ENCODE results near the gene ESCO1. TPM values are rescaled to one million over a fixed set of nuclear protein-coding genes. Genes with fewer than 3 reads are reported as not detected.

The ESCO1 gene
- total RNA-seq, 1 donor from 2014 or later: 12.0 TPM

DNA sequence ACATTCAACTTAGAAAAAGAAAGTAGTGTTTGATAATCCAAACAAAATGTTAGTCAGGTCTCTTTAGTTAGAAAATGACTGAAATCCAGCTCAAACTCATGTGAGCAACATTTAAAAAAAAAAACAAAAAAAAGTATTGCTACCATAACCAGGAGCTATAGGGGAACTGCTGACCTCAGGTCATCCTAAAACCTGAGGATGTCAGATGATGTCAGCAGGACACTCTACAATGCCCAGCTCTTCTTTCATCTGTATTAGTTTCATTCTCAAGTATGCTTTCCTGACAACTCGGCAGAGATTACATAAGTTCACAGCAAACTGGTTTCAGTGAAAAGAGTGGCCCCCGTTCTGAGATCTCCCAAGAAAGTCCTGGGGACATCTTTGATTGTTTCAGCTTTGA is 4.2 kb upstream of the ESCO1 start:
- Mint-ChIP-seq H3K27me3 (ENCODE audit: low read depth) (no peaks in the 10 kb centered on the region), H3K27ac (ENCODE audit: unreplicated experiment) (no peak overlapping the region), H3K9me3 (ENCODE audit: low read depth) (no peaks in the 10 kb centered on the region), H3K4me1 (ENCODE audit: low read depth) (peaks cover 5% of the 10 kb centered on the region), H3K36me3 (ENCODE audit: low read depth) (no peaks in the 10 kb centered on the region), H3K4me3 (ENCODE audit: unreplicated experiment) (no peak overlapping the region)
- DNase-seq (ENCODE audit: low spot score): no peak
- TF ChIP-seq, protein P1, sequence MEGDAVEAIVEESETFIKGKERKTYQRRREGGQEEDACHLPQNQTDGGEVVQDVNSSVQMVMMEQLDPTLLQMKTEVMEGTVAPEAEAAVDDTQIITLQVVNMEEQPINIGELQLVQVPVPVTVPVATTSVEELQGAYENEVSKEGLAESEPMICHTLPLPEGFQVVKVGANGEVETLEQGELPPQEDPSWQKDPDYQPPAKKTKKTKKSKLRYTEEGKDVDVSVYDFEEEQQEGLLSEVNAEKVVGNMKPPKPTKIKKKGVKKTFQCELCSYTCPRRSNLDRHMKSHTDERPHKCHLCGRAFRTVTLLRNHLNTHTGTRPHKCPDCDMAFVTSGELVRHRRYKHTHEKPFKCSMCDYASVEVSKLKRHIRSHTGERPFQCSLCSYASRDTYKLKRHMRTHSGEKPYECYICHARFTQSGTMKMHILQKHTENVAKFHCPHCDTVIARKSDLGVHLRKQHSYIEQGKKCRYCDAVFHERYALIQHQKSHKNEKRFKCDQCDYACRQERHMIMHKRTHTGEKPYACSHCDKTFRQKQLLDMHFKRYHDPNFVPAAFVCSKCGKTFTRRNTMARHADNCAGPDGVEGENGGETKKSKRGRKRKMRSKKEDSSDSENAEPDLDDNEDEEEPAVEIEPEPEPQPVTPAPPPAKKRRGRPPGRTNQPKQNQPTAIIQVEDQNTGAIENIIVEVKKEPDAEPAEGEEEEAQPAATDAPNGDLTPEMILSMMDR (IDR thresholded peaks at IDR 0.05): no peak

DNA sequence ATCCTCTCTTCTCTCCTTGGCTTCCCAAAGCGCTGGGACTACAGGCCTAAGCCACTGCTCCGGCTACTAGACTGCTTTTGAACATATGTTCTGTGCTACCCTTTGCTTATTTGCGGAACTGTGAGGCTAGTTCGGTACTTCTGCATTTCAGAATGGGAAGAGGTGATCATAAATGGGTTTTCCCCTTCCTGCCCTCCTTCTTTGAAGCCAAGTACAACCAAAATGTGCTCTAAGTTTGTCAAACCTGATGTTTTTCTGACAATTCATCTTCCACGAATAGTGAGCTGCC is 1.7 kb upstream of the ESCO1 start:
- DNase-seq (ENCODE audit: low spot score): no peak
- H3K36me3 Mint-ChIP-seq (ENCODE audit: low read depth): no peaks in the 10 kb centered on the region
- H3K27me3 Mint-ChIP-seq (ENCODE audit: low read depth): no peaks in the 10 kb centered on the region
- peaks cover 26% of the 10 kb centered on the region for H3K4me1 Mint-ChIP-seq (ENCODE audit: low read depth)
- TF ChIP-seq, protein P1 (IDR thresholded peaks at IDR 0.05): no peak
- no peaks in the 10 kb centered on the region for H3K9me3 Mint-ChIP-seq (ENCODE audit: low read depth)
- no peak overlapping the region for H3K27ac Mint-ChIP-seq (ENCODE audit: unreplicated experiment)
- peak overlapping the region; percentile 35 for H3K4me3 Mint-ChIP-seq (ENCODE audit: unreplicated experiment)

DNA sequence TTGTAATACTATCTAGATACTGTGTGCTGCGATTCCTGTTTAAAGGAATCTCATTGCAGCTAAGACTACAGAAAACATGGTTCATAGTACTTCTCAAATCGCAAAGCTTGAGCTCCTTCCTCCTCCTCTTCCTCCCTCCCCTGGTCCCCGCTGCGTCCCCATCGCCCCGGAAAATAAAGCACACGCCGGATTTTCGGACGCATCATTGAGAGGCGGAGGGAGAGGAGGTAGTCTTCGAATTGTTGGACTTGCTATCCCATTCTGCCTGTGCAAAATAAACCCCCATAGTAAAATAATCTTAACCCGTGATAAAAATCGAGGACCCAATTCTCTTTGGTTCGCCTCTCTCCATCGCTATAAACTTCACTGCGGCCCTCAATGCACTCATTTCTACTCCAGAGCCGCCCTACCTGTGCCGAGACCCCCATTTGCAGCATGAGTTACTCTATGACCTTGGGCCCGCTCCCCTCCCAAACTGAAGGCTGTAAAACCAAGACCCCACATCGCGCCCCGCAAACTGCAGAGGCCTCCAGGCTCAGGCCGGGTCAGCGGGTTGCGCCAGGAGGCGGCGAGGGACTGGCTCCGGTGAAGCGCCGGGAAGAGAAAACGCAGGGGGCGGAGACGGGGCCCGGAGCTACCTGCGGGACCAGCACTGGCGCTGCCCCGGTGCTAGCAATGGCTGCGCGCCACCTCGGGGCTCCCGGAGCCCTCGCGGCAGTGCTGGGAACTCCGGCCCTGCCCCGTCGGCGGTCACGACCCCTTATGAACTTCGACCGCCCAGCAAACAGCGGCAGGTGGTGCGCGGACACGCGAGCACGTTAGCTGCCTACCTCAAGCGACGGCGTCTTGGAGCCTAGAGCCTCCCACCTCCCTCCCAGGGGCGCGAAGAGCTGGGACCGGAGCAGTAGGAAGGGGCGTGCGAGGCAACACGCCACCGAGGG is 649 bp downstream of the ESCO1 start:
- peaks cover 31% of the 10 kb centered on the region for H3K4me1 Mint-ChIP-seq (ENCODE audit: low read depth)
- H3K27ac Mint-ChIP-seq (ENCODE audit: unreplicated experiment): peak overlapping the region; percentile 96
- no peaks in the 10 kb centered on the region for H3K27me3 Mint-ChIP-seq (ENCODE audit: low read depth)
- no peaks in the 10 kb centered on the region for H3K36me3 Mint-ChIP-seq (ENCODE audit: low read depth)
- peak overlapping the region; percentile 92 for H3K4me3 Mint-ChIP-seq (ENCODE audit: unreplicated experiment)
- DNase-seq (ENCODE audit: low spot score): no peak
- no peaks in the 10 kb centered on the region for H3K9me3 Mint-ChIP-seq (ENCODE audit: low read depth)
- TF ChIP-seq, protein P1 (IDR thresholded peaks at IDR 0.05): no peak

DNA sequence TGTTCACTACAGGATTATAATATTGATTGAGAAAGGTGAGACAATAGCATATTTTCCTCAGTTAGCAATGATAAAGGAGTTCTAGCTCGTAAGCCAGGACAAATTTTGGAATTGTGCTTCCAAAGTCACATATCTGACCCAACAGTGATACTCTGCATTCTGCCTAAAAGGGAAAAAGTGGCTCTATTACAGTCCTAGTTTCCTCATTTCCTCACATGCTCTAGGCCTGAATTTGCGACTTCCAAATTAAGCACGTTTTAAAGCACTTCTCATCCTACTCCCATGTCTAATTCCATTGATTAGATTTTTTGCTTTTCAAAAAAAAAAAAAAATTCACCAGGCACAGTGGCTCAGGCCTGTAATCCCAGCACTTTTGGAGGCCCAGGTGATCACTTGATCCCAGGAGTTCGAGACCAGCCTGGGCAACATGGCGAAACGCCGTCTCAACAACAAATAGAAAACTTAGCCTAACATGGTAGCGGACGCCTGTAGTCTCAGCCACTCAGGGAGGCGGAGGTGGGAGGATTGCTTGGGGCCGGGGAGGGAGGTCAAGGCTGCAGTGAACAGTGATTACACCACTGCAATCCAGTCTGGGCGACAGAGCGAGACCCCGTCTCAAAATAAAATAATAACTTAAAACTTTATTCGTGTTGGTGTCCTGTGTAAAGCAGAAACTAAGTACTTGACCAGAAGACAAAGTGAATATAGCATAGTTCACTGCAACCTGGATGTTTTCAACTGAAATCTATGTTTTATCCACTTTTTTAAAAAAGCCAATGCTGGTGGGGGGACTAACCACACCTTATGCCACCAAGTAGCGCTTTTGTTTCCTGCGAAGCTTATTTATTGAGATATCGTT is 1.5 kb downstream of the ESCO1 start:
- Mint-ChIP-seq H3K36me3 (ENCODE audit: low read depth) (no peaks in the 10 kb centered on the region), H3K27me3 (ENCODE audit: low read depth) (no peaks in the 10 kb centered on the region), H3K27ac (ENCODE audit: unreplicated experiment) (peak overlapping the region; percentile 96), H3K9me3 (ENCODE audit: low read depth) (no peaks in the 10 kb centered on the region), H3K4me1 (ENCODE audit: low read depth) (peaks cover 31% of the 10 kb centered on the region), H3K4me3 (ENCODE audit: unreplicated experiment) (peak overlapping the region; percentile 92)
- no peak for DNase-seq (ENCODE audit: low spot score)
- TF ChIP-seq, protein P1 (IDR thresholded peaks at IDR 0.05): no peak

DNA sequence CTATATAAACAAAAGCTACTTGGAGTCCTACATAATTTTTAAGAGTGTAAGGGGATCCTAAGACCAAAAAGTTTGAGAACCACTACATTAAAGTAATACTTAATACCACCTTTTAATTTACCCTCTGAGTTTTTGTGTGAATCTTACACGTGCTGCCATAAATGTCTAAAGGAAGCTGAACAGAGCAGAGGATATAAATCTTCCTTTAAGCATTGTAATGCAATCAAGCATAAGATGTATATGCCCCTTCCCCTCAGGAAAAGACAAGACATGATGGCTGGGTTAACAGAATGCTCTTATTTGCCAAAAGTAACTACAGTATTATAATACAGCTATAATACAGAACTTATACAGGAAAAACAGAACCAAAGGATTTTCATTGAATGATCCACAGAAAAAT is 2.9 kb downstream of the ESCO1 start:
- no peak for DNase-seq (ENCODE audit: low spot score)
- H3K4me1 Mint-ChIP-seq (ENCODE audit: low read depth): peaks cover 33% of the 10 kb centered on the region
- no peaks in the 10 kb centered on the region for H3K27me3 Mint-ChIP-seq (ENCODE audit: low read depth)
- H3K36me3 Mint-ChIP-seq (ENCODE audit: low read depth): no peaks in the 10 kb centered on the region
- TF ChIP-seq, protein P1 (IDR thresholded peaks at IDR 0.05): no peak
- H3K27ac Mint-ChIP-seq (ENCODE audit: unreplicated experiment): no peak overlapping the region
- no peak overlapping the region for H3K4me3 Mint-ChIP-seq (ENCODE audit: unreplicated experiment)
- no peaks in the 10 kb centered on the region for H3K9me3 Mint-ChIP-seq (ENCODE audit: low read depth)
